ENCODE results near the gene HSPG2. TPM values are rescaled to one million over a fixed set of nuclear protein-coding genes. Genes with fewer than 3 reads are reported as not detected.

HSPG2 gene
- total RNA-seq, 1 experiment from 2014 or later, result 58.9 TPM

DNA sequence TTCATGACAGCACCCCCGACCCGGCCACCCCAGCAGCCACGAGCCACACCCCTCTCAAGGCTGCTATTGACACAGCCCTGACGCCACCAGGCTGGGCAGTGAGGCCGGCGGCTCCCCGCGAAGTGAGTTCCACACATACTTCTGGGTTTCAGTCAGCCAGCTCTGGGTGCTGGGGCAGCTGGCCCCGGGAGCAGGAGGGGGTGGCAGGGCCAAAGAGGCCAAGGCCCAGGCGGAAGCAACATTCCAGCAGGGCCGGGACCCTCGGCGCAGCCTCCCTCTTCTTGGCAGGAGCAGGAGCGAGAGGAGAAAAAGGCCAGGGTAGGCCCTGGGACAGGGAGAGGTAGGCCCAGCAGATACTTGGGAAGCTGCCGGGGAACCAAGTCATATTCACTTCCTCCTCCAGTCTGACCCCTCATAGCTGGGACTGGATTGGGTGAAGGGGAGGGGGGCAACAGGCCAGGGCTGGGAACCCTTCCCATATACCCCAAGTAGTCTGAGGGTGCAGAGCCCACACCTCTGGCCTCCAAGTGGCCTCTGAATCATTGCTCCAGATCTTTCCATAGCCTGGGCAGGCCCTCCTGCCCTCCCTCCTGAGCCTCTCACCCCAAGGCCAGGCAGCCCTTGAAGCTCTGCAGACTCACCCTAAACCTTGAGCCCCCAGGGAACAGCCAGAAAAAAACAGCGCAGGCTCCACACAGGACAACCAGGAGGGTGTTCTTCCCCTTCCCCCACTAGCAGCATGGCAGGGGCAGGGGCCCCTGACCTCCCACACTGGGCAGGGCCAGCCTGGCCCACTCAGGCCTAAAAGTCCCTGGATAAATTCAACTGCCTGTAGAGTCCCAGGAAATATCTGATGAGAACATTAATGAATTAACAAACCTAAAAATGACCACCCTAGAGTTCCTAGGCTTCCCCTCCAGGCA lies 5.7 kb downstream of the HSPG2 start:
- POLR2A ChIA-PET, result interaction anchor here (0.6 to 12.7 kb wide), 4 partner anchors 14 to 94 kb away, joined by 3 to 219 read pairs (median 3); no protein-coding TSS in a partner anchor
- peaks cover 50% of the 10 kb centered on the region for H3K4me1 Mint-ChIP-seq (ENCODE audit: insufficient read depth, unreplicated experiment)
- peaks cover 13% of the 10 kb centered on the region for H3K36me3 Mint-ChIP-seq (ENCODE audit: insufficient read depth, unreplicated experiment)
- intact Hi-C loops (cut with micrococcal nuclease), result no loop called here
- peak overlapping the region; percentile 14 for H3K27ac Mint-ChIP-seq (ENCODE audit: low read depth, unreplicated experiment)
- no TSS peak for BruUV-seq (replicated peaks)
- peak overlapping the region; percentile 10 for H3K4me3 Mint-ChIP-seq (ENCODE audit: unreplicated experiment)
- no peaks in the 10 kb centered on the region for H3K9me3 Mint-ChIP-seq (ENCODE audit: unreplicated experiment)
- DNase-seq (ENCODE audit: unreplicated experiment), result peak; percentile 46
- TF ChIP-seq, protein P1, sequence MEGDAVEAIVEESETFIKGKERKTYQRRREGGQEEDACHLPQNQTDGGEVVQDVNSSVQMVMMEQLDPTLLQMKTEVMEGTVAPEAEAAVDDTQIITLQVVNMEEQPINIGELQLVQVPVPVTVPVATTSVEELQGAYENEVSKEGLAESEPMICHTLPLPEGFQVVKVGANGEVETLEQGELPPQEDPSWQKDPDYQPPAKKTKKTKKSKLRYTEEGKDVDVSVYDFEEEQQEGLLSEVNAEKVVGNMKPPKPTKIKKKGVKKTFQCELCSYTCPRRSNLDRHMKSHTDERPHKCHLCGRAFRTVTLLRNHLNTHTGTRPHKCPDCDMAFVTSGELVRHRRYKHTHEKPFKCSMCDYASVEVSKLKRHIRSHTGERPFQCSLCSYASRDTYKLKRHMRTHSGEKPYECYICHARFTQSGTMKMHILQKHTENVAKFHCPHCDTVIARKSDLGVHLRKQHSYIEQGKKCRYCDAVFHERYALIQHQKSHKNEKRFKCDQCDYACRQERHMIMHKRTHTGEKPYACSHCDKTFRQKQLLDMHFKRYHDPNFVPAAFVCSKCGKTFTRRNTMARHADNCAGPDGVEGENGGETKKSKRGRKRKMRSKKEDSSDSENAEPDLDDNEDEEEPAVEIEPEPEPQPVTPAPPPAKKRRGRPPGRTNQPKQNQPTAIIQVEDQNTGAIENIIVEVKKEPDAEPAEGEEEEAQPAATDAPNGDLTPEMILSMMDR (IDR thresholded peaks at IDR 0.05; ENCODE audit: unreplicated experiment), result no peak
- CTCF ChIA-PET, result interaction anchor here (1.0 kb wide), 1 partner anchor 32 kb away, joined by 4 read pairs; no protein-coding TSS in a partner anchor
- H3K27me3 Mint-ChIP-seq (ENCODE audit: insufficient read depth, unreplicated experiment), result no peaks in the 10 kb centered on the region

DNA sequence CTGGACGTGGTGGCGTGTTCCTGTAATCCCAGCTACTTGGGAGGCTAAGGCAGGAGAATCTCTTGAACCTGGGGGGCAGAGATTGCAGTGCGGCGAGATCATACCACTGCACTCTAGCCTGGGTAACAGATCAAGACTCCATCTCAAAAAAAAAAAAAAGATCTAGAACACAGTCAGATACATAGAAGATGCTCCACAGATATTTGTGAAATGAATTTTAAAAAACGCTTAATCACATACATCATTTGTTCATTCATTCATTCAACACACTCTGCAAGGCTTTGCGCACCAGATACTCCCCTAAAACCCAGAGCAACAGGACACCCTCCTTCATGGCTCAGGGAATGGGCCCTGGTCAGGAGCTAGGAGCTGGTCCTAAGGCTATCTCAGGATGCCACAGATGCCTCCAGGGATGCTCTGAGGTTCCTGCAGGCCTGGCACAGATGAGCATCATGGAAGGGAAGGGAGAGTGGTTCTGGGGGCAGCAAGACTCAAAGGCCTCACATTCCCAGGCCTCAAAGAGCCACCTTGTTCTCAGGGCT lies 6.4 kb downstream of the HSPG2 start:
- Mint-ChIP-seq H3K36me3 (ENCODE audit: insufficient read depth, unreplicated experiment) (peaks cover 13% of the 10 kb centered on the region), H3K4me1 (ENCODE audit: insufficient read depth, unreplicated experiment) (peaks cover 43% of the 10 kb centered on the region), H3K27ac (ENCODE audit: low read depth, unreplicated experiment) (peak overlapping the region; percentile 14), H3K4me3 (ENCODE audit: unreplicated experiment) (no peak overlapping the region), H3K27me3 (ENCODE audit: insufficient read depth, unreplicated experiment) (no peaks in the 10 kb centered on the region), H3K9me3 (ENCODE audit: unreplicated experiment) (no peaks in the 10 kb centered on the region)
- TF ChIP-seq, protein P1 (IDR thresholded peaks at IDR 0.05; ENCODE audit: unreplicated experiment), result no peak
- intact Hi-C loops (cut with micrococcal nuclease), result no loop called here
- ChIA-PET CTCF (interaction anchor here (0.7 kb wide), 1 partner anchor 65 kb away, joined by 3 read pairs; no protein-coding TSS in a partner anchor), POLR2A (interaction anchor here (0.7 to 1.0 kb wide), 3 partner anchors 14 to 28 kb away, joined by 3 read pairs; no protein-coding TSS in a partner anchor)
- DNase-seq (ENCODE audit: unreplicated experiment), result no peak
- BruUV-seq (replicated peaks), result no TSS peak

DNA sequence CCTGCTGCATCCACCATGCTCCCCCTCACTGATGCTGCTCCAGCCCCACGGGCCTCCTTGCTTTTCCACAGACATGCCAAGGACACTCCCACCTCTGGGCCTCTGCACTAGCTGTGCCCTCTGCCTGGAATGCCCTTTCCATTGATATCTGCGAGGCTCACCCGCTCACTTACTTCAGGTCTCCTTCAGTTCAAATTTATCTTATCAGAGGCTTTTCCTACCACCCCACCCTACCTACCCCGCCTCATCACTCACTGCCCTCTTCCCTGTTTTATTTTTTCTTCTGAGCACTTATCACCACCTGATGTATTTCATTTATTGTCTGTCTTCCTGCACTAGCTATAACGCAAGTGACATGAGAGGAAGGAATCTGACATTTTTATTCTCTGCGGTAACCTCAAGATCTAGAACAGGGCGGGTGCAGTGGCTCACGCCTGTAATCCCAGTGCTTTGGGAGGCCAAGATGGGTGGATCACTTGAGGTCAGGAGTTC lies 7.0 kb downstream of the HSPG2 start:
- ChIA-PET POLR2A (interaction anchor here (0.7 to 1.4 kb wide), 3 partner anchors 16 to 27 kb away, joined by 3 to 5 read pairs (median 3); no protein-coding TSS in a partner anchor), CTCF (interaction anchor here (0.7 kb wide), 1 partner anchor 66 kb away, joined by 3 read pairs; no protein-coding TSS in a partner anchor)
- Mint-ChIP-seq H3K4me1 (ENCODE audit: insufficient read depth, unreplicated experiment) (peaks cover 38% of the 10 kb centered on the region), H3K27me3 (ENCODE audit: insufficient read depth, unreplicated experiment) (no peaks in the 10 kb centered on the region), H3K36me3 (ENCODE audit: insufficient read depth, unreplicated experiment) (peaks cover 13% of the 10 kb centered on the region), H3K27ac (ENCODE audit: low read depth, unreplicated experiment) (peak overlapping the region; percentile 14), H3K4me3 (ENCODE audit: unreplicated experiment) (no peak overlapping the region), H3K9me3 (ENCODE audit: unreplicated experiment) (no peaks in the 10 kb centered on the region)
- intact Hi-C loops (cut with micrococcal nuclease), result no loop called here
- BruUV-seq (replicated peaks), result no TSS peak
- TF ChIP-seq, protein P1 (IDR thresholded peaks at IDR 0.05; ENCODE audit: unreplicated experiment), result no peak
- DNase-seq (ENCODE audit: unreplicated experiment), result no peak

All from MCF 10A (cell line).